NCI-H2107 treated with DMSO at 0.1 percent for 48 hours (cell line): ENCODE measurements around the gene TLDC2.

Experiments
- DNase-seq: peaks from one replicate; lab custom pipeline; 2025; ENCODE audit not compliant: unreplicated experiment; lab: John Stamatoyannopoulos, UW

TLDC2 gene

GRCh38 chr20:36849333-36850065 lies 26.4 kb upstream of the TLDC2 start:
- DNase-seq, result no peak

GRCh38 chr20:36850759-36851158 lies 25.2 kb upstream of the TLDC2 start:
- DNase-seq, result no peak

GRCh38 chr20:36851490-36851889 lies 24.4 kb upstream of the TLDC2 start:
- no peak for DNase-seq

GRCh38 chr20:36852187-36852586 lies 23.8 kb upstream of the TLDC2 start:
- no peak for DNase-seq

- no peak for DNase-seq
Measured at GRCh38 chr20:36854348-36855240, 21.3 kb upstream of the TLDC2 start.

- DNase-seq, result no peak
Measured at GRCh38 chr20:36855241-36855657, 20.7 kb upstream of the TLDC2 start.

- no peak for DNase-seq
Measured at GRCh38 chr20:36856195-36856594, 19.7 kb upstream of the TLDC2 start.

GRCh38 chr20:36856691-36857635 lies 19.0 kb upstream of the TLDC2 start:
- no peak for DNase-seq

GRCh38 chr20:36859282-36859555 lies 16.7 kb upstream of the TLDC2 start:
- no peak for DNase-seq

- DNase-seq, result no peak
Measured at GRCh38 chr20:36859700-36860330, 16.1 kb upstream of the TLDC2 start.

- DNase-seq, result no peak
Measured at GRCh38 chr20:36860339-36860738, 15.6 kb upstream of the TLDC2 start.

GRCh38 chr20:36860811-36861624 lies 14.9 kb upstream of the TLDC2 start:
- DNase-seq, result no peak

- DNase-seq, result no peak
Measured at GRCh38 chr20:36861625-36861874, 14.4 kb upstream of the TLDC2 start.

- DNase-seq, result no peak
Measured at GRCh38 chr20:36861875-36862801, 13.8 kb upstream of the TLDC2 start.

- DNase-seq, result no peak
Measured at GRCh38 chr20:36862857-36863668, 12.9 kb upstream of the TLDC2 start.

- no peak for DNase-seq
Measured at GRCh38 chr20:36865076-36865860, 10.7 kb upstream of the TLDC2 start.

- DNase-seq, result no peak
Measured at GRCh38 chr20:36865861-36866149, 10.1 kb upstream of the TLDC2 start.

- DNase-seq, result no peak
Measured at GRCh38 chr20:36866164-36866563, 9.8 kb upstream of the TLDC2 start.
